GM21723 (cell line): ENCODE results near the gene IRF2BP2.
"Not testable (repeated sequence)": the region's sequence is repeated elsewhere in the genome, so short reads cannot be mapped to it uniquely, and the experiment has no call there.

Experiments used
- ATAC-seq: cut with Tn5 transposase; IDR thresholded peaks from one replicate; pipeline ENCODE4 v1.9.1; 2021; ENCODE audit warnings: mild to moderate bottlenecking, moderate library complexity; ENCODE audit not compliant: unreplicated experiment

The IRF2BP2 gene

DNA sequence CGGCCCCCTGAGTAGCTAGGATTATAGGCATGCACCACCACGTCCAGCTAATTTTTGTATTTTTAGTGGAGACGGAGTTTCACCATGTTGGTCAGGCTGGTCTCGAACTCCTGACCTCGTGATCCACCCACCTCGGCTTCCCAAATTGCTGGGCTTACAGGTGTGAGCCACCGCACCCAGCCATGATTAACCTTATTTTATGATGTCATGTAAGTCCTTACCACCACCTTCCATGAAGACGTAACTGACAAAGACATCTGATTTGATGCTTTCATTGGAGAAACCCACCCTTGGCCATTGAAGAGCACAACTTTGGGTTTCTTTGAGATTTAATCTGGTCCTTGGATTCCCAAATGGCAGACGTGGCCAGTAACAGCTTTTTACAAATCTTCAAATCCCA, 24.9 kb upstream of the IRF2BP2 start:
- ATAC-seq, result not testable (repeated sequence)

- no peak for ATAC-seq
Observed at GRCh38 chr1:234634387-234634786, 24.4 kb upstream of the IRF2BP2 start.

DNA sequence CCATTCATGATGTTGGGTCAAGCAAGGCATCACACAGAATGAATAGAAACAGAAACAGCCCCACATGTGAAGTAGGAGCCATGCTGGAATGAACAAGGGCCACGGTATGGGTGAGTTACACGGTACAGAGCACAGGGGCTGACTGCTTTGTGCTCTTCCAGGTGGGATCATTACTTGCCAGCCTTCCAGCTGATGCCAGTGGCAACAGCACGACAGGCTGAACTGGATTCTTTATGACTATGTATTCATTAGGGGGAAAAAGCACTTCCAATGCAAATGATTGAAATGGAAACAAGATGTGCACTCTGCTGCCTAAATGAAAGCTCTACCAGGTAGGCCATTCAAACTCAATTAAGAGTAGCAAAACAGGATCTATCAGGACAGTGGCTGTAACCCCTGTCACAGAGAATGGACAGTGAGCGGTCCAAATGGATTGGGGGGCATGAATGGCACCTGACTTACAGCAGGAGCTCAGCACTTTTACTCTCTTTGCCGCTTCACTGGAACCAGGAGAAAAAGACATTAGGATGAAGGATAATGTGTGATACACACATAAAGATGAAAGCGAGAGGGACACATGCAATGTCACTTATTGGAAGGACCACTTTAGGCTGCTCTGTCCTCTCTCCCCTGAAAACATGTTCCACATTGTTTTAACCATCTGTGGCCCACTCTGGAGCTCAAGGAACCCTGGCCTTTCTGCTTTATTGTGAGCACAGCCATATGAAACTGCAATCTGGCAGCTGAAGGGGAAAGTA, 23.4 kb upstream of the IRF2BP2 start:
- ATAC-seq, result no peak

DNA sequence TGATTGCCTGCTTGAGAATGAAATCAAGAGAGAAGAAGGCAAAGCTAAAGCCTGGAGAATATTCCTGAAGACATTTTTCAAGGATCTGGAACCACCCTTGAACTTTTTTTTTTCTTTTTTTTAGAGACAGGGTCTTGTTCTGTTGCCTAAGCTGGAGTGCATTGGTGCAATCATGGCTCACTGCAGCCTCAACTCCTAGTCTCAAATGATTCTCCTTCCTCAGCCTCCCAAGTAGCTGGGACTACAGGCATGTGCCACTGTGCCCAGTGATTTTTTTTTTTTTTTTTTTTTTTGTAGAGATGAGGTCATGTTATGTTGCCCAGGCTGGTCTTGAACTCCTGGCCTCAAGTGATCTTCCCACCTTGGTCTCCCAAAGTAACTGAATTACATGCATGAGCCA, 22.2 kb upstream of the IRF2BP2 start:
- no peak for ATAC-seq

- ATAC-seq, result no peak
Observed at GRCh38 chr1:234631721-234632125, 21.7 kb upstream of the IRF2BP2 start.

DNA sequence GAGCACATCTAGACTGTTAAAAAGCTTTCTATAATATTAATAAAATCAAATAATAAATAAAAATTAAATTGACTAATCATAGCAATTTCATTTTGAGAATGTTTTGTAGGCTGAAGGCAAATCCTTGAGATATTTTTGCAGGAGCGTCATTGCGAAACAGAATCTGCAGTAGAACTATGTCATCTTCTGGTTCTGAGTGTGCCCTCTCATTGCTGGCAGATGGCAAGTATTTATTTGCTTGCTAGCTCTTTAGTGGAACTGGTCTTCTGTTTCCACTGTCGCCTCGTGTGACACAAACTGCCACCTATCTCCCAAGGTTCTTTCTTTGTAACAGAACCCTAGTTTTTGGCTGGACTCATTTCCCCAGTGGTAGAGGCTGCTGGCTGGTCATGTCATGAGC, 19.0 kb upstream of the IRF2BP2 start:
- ATAC-seq, result no peak

DNA sequence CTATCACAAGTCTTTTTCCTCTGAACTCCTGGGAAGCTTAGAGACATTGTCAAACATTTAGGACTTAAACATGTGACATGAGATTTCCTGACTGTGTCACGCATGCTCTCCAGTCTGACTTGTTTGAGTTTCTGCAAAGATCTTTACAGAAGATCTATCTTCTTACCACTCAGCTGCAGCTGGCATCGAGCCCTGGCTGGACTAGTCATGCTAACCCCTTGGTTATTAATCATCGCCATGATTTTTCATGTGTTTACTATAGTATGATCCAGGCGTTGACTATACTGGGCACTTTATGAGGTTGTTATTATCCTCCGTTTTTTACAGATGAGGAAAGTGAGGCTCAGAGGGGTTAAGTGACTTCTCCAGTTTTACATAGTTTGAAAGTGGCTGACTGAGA, 18.1 kb upstream of the IRF2BP2 start:
- ATAC-seq, result no peak

- no peak for ATAC-seq
Observed at GRCh38 chr1:234627009-234627950, 17.3 kb upstream of the IRF2BP2 start.

DNA sequence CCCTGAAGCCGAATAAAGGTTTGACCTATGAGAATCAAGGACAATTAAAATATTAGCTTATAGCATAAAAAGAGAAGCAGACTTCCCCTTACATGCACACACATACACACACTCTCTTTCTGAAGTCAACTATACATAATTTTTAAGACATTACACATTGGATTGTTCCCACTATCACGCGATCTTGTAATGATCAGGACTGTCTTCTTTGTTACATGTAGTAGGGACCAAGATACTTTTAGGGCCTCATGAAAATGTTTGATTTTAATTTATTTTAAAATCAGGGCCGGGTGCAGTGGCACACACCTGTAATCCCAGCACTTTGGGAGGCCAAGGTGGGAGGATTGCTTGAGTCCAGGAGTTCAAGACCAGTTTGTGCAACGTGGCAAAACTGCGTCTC, 16.4 kb upstream of the IRF2BP2 start:
- no peak for ATAC-seq

DNA sequence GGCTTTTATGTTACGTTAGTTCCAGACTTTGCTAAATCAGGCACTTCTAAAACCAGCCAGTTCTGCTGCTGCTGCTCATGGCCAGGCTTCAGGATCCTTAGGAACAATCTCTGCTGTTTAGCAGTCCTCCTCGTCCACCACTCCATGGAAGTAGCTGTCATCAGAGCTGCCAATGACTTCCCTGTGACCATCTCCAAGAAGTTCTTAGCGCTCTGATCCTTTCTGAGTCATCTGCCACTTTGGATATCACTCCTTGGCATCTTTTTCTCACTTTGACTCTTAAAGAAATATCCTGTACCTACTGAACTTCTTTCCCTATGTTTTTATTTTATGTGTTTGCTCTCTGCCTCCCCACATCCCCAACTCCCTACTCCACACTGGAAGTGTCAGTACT, 14.7 kb upstream of the IRF2BP2 start:
- no peak for ATAC-seq

DNA sequence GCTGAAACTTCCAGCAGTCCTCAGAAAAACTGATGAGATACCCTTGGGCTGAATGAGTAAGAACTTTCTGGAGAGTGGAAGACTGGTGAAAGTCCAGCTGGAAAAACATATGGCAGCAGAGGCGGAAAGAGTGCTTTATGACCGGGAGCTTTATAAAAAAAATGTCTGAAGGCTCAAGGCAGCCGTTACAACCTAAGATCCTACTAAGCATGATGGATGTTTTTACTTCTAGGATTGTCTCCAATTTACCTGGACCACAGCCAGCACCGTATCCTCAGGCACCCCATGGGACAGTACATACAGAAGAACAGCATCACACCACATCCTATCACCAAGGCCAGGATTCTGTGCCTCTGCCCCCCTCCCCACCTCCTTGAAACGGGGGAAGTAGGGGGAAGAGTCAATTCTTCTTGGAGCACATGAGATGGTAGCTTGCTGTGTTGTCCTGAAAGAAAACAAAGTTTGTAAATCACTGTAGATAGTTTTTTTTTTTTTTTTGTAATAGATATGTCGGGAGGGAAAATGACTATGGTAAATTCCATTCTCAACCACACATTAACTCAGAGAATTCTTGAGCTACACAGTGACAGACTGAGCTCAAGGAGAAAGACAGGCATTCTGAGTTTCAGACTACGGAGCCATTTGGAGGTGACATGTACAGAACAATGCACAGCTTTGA, 11.8 kb upstream of the IRF2BP2 start:
- ATAC-seq, result no peak

GRCh38 chr1:234621127-234621468, 11.1 kb upstream of the IRF2BP2 start:
- ATAC-seq, result no peak

- ATAC-seq, result no peak
Observed at GRCh38 chr1:234620272-234621126, 10.5 kb upstream of the IRF2BP2 start.

GRCh38 chr1:234619794-234620247, 9.8 kb upstream of the IRF2BP2 start:
- no peak for ATAC-seq

- no peak for ATAC-seq
Observed at GRCh38 chr1:234619071-234619480, 9.1 kb upstream of the IRF2BP2 start.

DNA sequence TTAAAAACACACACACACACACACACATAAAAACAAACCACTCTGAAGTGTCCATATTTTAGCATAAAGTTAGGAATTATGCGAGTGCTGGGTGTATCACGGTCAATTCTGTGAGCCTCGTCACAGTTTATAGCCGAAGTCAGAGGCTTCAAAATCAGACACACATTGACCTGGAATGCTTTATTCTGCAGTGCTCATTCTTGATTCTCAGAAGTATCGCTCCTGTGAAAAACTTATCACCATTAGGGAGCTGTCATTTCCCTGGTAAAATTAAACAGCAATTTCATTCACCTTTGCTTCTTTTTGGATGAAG, 8.7 kb upstream of the IRF2BP2 start:
- ATAC-seq, result no peak

DNA sequence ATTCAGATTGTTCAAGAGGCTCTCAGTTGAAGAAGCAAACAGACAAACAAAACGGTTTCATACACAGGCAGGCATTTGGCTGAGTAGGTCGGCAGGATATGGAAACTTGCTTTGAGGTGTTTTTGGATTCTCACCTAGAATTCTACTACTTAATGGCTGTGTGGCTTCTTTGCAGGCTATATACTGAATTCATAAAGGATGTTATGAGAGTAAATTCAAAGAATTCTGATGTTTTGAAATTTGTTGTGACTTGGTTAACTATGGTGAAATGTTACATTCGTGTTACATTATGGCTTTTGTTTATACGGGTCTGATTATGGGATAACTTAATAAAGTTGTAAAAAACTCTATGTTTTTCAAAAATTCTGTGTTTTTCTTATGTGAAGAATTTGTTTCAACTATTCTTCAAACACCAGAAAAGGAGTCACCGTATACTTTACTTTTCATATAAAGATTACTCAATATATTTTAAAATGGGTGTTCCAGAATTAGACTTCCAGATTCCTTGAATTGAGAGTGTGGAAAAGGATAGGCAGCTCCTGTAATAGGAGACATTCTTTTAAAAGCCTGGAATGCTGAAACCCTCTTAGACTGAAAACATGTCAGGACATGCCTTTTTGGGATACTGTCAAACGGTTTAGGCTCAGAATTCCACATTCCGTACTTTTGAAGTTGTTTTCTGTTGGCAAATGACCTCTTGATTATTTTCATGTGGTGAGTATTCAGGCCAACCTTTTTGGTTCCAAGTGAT, 8.2 kb upstream of the IRF2BP2 start:
- no peak for ATAC-seq

DNA sequence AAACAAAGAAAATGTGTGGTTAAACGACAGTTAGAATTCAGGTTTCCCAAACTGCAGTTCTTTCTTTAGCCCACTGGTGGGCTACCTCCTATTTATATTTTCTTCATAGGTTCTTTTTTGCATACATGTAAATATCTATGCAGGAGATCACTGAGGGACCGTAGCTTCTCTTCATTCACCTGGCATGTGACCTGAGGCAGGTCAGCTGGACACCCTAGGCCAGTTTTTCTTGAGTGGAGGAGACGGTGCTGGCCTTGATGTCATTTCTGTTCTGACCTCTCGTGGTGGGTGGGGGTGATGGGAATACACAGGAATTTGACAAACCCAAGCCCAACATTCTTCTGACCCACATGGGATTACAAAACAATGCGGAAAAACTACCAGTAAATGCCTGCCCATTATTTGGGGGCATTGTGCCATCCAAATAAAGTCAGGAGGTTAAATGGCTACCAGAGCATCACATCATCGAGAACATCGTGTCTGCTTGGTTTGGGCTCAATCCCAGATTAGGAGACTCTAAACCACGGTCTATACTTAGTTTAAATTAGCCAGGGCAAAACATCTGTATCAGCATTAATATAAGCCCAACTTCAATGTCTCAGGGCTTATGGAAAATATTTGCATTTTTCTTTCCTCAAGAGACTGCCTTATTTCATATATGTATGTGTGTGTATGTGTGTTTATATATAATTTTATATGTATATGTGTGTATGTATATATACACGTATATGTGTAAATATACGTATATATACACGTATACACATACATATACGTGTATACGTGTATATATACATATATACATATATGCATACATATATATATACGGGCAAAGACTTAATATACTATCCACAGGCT, 7.4 kb upstream of the IRF2BP2 start:
- no peak for ATAC-seq

GRCh38 chr1:234616644-234617043, 6.7 kb upstream of the IRF2BP2 start:
- ATAC-seq, result no peak
